Cardiac muscle cell (in vitro differentiated cells and primary cell): Measurements from ENCODE around the gene HS3ST4. TPM values are rescaled to one million over a fixed set of nuclear protein-coding genes. Genes with fewer than 3 reads are reported as not detected.
"Not testable (repeated sequence)": the region's sequence is repeated elsewhere in the genome, so short reads cannot be mapped to it uniquely, and the experiment has no call there.

Experiments used
- DNase-seq, 2 donors: peaks; one replicate each; pipeline versions ENCODE4 v3.0.0 to v3.0.0-alpha.2; 2010 to 2017; ENCODE audit warnings: low read depth in 1 of 2, low spot score in 1 of 2
- H3K27ac ChIP-seq: fragments of 200-600 bp; sonication (generic); 2 replicates; pipeline ENCODE4 v1.5.1; 2016
- H3K27me3 ChIP-seq: fragments of 200-600 bp; sonication (generic); 2 replicates; pipeline ENCODE4 v1.6.0; 2016; ENCODE audit warnings: control low read depth
- H3K36me3 ChIP-seq: fragments of 200-600 bp; sonication (generic); 2 replicates; pipeline ENCODE4 v1.5.1; 2016; ENCODE audit warnings: control low read depth
- H3K4me1 ChIP-seq: fragments of 200-600 bp; sonication (generic); 2 replicates; pipeline ENCODE4 v1.8.1; 2017; ENCODE audit warnings: low read depth, mild to moderate bottlenecking, mixed run types
- H3K4me3 ChIP-seq: fragments of 200-600 bp; sonication (generic); 2 replicates; pipeline ENCODE4 v1.5.1; 2016; ENCODE audit warnings: mild to moderate bottlenecking
- H3K9me3 ChIP-seq: fragments of 200-600 bp; sonication (generic); 2 replicates; pipeline ENCODE4 v1.5.1; 2017; ENCODE audit warnings: low read depth, mild to moderate bottlenecking, control low read depth
- polyA plus RNA-seq: library from polyadenylated mRNA; unstranded; fragments of >200 nt; fragmentation: Nextera tagmentation; extraction: Ambion mirVana; gene quantifications from 2 replicates; pipeline ENCODE4 v1.2.1, GENCODE V29; 2016
- total RNA-seq: library from RNA; depleted of rRNA; stranded (reverse); fragments of >200 nt; gene quantifications from 2 replicates; pipeline ENCODE4 v1.2.3, GENCODE V29; 2016
- TF ChIP-seq, protein P1 (sequence below): IDR thresholded peaks from 2 replicates; pipeline ENCODE4 v1.5.1; 2012; ENCODE audit warnings: low read depth, mild to moderate bottlenecking, low read length

HS3ST4 gene
- total and polyA plus RNA-seq, 2 experiments from 2014 or later = 0.13 to 0.27 TPM

DNA sequence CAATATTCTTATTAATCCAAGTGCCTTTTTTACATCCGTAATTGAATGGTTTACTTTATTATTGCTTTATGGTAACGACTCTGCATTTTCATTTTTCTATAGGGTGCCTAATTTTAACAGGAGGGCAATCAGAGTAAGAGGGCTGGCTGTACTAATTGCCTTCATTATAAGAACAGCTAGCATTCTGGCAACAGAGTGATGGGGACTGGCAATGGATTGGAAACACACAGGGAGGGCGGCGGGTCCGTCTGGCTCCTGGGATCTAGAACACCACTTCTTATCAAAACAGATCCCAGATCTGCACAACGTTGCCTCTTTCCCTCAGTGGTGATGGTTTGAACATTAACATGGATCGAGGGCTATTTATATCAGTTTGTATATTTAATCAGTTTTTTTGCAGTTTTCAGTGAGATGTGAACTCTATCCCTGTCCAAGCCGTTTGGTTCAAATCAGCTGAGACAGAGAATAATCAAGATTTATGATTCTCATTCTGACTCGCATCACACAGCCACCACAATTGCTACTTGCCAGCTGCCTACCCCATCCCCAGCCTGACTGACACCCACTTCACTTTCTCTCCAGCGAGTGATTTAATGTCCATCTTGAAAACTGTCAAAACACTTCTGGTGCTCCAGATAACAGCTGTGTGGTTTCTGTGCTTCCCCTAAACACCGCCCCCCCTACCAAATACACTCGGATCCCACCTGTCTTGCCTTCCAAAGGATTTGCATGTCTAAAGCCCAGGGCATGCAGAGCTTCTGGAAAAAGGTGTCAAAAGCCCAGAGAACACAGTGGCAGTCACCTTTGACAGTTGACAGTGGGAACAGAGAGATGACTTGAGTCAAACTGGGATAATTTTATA, 327.9 kb downstream of the HS3ST4 start:
- Histone ChIP-seq H3K9me3 (no peaks in the 10 kb centered on the region), H3K4me3 (no peak overlapping the region), H3K4me1 (peaks cover 3% of the 10 kb centered on the region), H3K27ac (no peak overlapping the region), H3K27me3 (no peaks in the 10 kb centered on the region), H3K36me3 (no peaks in the 10 kb centered on the region)
- DNase-seq = peak in 1 of 2 donors; percentile 8
- TF ChIP-seq, protein P1, sequence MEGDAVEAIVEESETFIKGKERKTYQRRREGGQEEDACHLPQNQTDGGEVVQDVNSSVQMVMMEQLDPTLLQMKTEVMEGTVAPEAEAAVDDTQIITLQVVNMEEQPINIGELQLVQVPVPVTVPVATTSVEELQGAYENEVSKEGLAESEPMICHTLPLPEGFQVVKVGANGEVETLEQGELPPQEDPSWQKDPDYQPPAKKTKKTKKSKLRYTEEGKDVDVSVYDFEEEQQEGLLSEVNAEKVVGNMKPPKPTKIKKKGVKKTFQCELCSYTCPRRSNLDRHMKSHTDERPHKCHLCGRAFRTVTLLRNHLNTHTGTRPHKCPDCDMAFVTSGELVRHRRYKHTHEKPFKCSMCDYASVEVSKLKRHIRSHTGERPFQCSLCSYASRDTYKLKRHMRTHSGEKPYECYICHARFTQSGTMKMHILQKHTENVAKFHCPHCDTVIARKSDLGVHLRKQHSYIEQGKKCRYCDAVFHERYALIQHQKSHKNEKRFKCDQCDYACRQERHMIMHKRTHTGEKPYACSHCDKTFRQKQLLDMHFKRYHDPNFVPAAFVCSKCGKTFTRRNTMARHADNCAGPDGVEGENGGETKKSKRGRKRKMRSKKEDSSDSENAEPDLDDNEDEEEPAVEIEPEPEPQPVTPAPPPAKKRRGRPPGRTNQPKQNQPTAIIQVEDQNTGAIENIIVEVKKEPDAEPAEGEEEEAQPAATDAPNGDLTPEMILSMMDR = no peak

DNA sequence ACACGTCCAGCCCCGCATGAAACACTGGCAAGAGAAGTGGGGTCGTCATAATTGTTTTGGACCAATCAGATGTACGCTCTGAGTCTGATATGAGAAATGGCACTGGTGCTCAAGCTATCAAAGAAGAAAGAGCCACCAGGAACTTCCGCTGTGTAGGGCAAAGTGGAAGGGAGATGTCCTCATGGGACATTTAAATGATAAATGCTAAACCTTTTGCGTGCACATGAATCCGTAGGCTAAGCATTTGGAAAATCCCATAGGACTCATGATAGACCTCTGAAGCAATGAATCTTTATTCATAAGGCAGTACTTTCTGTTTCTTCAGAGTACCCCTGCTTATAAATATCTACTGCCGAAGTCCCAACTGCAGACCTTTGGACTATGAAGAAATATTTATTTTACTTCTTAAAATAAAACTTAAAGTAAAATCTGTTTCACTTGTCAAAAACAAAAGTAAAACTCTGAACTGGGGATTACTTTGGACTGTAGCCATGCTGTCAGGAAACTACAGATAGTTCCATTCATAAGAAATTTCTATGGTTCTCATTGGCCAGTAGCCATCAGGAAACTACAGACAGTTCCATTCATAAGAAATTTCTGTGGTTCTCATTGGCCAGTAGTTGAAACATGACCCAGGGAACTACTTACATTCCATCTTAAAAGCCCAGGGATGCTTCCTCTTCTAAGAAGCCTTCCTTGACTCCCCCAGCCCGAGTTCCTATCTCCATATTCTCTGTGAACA, 335.1 kb downstream of the HS3ST4 start:
- Histone ChIP-seq H3K4me1 (no peaks in the 10 kb centered on the region), H3K27ac (no peak overlapping the region), H3K27me3 (no peaks in the 10 kb centered on the region), H3K9me3 (no peaks in the 10 kb centered on the region), H3K36me3 (no peaks in the 10 kb centered on the region), H3K4me3 (no peak overlapping the region)
- TF ChIP-seq, protein P1 = no peak
- DNase-seq = no peak

DNA sequence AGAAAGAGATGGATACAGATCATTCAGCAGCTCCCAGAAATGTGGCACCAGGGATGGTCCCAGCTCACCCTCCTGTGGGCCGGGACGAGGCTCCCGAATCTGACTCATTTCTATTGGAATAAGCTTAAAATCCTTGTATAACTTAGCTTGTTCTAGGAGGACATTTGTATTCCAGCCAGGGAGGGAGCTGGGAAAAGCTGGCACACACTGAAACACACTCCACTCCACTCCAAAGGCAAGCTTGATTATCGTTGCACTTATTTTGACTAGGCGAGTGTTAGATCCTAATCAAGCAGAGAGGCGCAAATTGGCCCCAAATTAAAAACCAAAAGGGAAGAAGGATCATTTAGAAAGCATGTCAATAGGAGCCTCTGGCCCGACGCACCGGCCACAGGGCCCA, 339.5 kb downstream of the HS3ST4 start:
- no peak for DNase-seq
- Histone ChIP-seq H3K27ac (no peak overlapping the region), H3K4me1 (peaks cover 3% of the 10 kb centered on the region), H3K27me3 (no peaks in the 10 kb centered on the region), H3K36me3 (no peaks in the 10 kb centered on the region), H3K4me3 (no peak overlapping the region), H3K9me3 (no peaks in the 10 kb centered on the region)
- TF ChIP-seq, protein P1 = no peak

- H3K27ac ChIP-seq, H3K36me3 ChIP-seq, DNase-seq, H3K27me3 ChIP-seq, H3K9me3 ChIP-seq, H3K4me3 ChIP-seq, H3K4me1 ChIP-seq: not testable (repeated sequence)
Observed at GRCh38 chr16:26032661-26033060, 340.9 kb downstream of the HS3ST4 start.

- H3K4me3 ChIP-seq = no peak overlapping the region
- H3K27ac ChIP-seq = no peak overlapping the region
- no peaks in the 10 kb centered on the region for H3K27me3 ChIP-seq
- no peak for DNase-seq
- H3K36me3 ChIP-seq = no peaks in the 10 kb centered on the region
- TF ChIP-seq, protein P1 = no peak
- no peaks in the 10 kb centered on the region for H3K4me1 ChIP-seq
- H3K9me3 ChIP-seq = no peaks in the 10 kb centered on the region
Observed at GRCh38 chr16:26041952-26042668, 350.4 kb downstream of the HS3ST4 start.
